ENCODE results near the gene TNFRSF1B. TPM values are rescaled to one million over a fixed set of nuclear protein-coding genes. Genes with fewer than 3 reads are reported as not detected.

TNFRSF1B gene
- total and polyA plus RNA-seq, 3 donors from 2014 or later, result 7.7 to 10.6 (median 8.0) TPM

- TF ChIP-seq POLR2A (IDR thresholded peaks at IDR 0.05), result no peak
- TF ChIP-seq, protein P1, sequence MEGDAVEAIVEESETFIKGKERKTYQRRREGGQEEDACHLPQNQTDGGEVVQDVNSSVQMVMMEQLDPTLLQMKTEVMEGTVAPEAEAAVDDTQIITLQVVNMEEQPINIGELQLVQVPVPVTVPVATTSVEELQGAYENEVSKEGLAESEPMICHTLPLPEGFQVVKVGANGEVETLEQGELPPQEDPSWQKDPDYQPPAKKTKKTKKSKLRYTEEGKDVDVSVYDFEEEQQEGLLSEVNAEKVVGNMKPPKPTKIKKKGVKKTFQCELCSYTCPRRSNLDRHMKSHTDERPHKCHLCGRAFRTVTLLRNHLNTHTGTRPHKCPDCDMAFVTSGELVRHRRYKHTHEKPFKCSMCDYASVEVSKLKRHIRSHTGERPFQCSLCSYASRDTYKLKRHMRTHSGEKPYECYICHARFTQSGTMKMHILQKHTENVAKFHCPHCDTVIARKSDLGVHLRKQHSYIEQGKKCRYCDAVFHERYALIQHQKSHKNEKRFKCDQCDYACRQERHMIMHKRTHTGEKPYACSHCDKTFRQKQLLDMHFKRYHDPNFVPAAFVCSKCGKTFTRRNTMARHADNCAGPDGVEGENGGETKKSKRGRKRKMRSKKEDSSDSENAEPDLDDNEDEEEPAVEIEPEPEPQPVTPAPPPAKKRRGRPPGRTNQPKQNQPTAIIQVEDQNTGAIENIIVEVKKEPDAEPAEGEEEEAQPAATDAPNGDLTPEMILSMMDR (IDR thresholded peaks at IDR 0.05), result no peak
- Histone ChIP-seq H3K27me3 (no peaks in the 10 kb centered on the region), H3K36me3 (ENCODE audit: low read depth, missing control alignments) (no peaks in the 10 kb centered on the region), H3K9me3 (no peaks in the 10 kb centered on the region), H3K4me3 (no peak overlapping the region), H3K4me1 (peaks cover 7% of the 10 kb centered on the region), H3K27ac (no peak overlapping the region)
- no peak for DNase-seq
- intact Hi-C loops (cut with DNase I; ENCODE audit: low total_unique reads), result no loop called here
- 89% methylated on average over 10 to 18 of the region's 21 CpGs for WGBS, 2 donors
These were observed 25.5 kb upstream of the TNFRSF1B start for GRCh38 chr1:12141163-12141850.

- H3K4me1 ChIP-seq, result peaks cover 7% of the 10 kb centered on the region
- H3K9me3 ChIP-seq, result no peaks in the 10 kb centered on the region
- 91 to 97% methylated on average over 16 to 18 of the region's 18 CpGs for WGBS, 2 donors
- no peaks in the 10 kb centered on the region for H3K36me3 ChIP-seq (ENCODE audit: low read depth, missing control alignments)
- H3K4me3 ChIP-seq, result no peak overlapping the region
- H3K27me3 ChIP-seq, result no peaks in the 10 kb centered on the region
- H3K27ac ChIP-seq, result no peak overlapping the region
- no peak for DNase-seq
- TF ChIP-seq POLR2A (IDR thresholded peaks at IDR 0.05), result no peak
- TF ChIP-seq, protein P1 (IDR thresholded peaks at IDR 0.05), result no peak
- intact Hi-C loops (cut with DNase I; ENCODE audit: low total_unique reads), result no loop called here
These were observed 24.5 kb upstream of the TNFRSF1B start for GRCh38 chr1:12142141-12142823.

GRCh38 chr1:12142891-12143630, 23.7 kb upstream of the TNFRSF1B start:
- peak; percentile 36 for DNase-seq
- Histone ChIP-seq H3K27me3 (no peaks in the 10 kb centered on the region), H3K4me1 (peaks cover 7% of the 10 kb centered on the region), H3K27ac (no peak overlapping the region), H3K9me3 (no peaks in the 10 kb centered on the region), H3K36me3 (ENCODE audit: low read depth, missing control alignments) (no peaks in the 10 kb centered on the region), H3K4me3 (no peak overlapping the region)
- intact Hi-C loops (cut with DNase I; ENCODE audit: low total_unique reads), result no loop called here
- 77 to 85% methylated on average over 16 to 21 of the region's 21 CpGs for WGBS, 2 donors
- TF ChIP-seq, protein P1 (IDR thresholded peaks at IDR 0.05), result no peak
- TF ChIP-seq POLR2A (IDR thresholded peaks at IDR 0.05), result no peak

GRCh38 chr1:12143631-12144155, 23.1 kb upstream of the TNFRSF1B start:
- DNase-seq, result peak; percentile 71
- intact Hi-C loops (cut with DNase I; ENCODE audit: low total_unique reads), result no loop called here
- Histone ChIP-seq H3K36me3 (ENCODE audit: low read depth, missing control alignments) (no peaks in the 10 kb centered on the region), H3K9me3 (no peaks in the 10 kb centered on the region), H3K4me3 (no peak overlapping the region), H3K27ac (no peak overlapping the region), H3K27me3 (no peaks in the 10 kb centered on the region), H3K4me1 (peaks cover 7% of the 10 kb centered on the region)
- 39 to 52% methylated on average over 15 to 17 of the region's 17 CpGs for WGBS, 2 donors
- TF ChIP-seq, protein P1 (IDR thresholded peaks at IDR 0.05), result no peak
- no peak for TF ChIP-seq POLR2A (IDR thresholded peaks at IDR 0.05)
